Body of pancreas (tissue), 4 donors: ENCODE measurements around the gene TAPBPL. TPM values are rescaled to one million over a fixed set of nuclear protein-coding genes. Genes with fewer than 3 reads are reported as not detected.

Experiments
- ATAC-seq: fragments of 150-250 bp; one replicate; pipeline ENCODE4 v1.9.1; 2016
- DNase-seq, 4 donors: peaks; one replicate each; pipeline ENCODE4 v3.0.0-alpha.2; 2019
- H3K27ac ChIP-seq, 4 donors: fragments of 200-600 bp; sonication (generic); 1 replicate in 3 of 4; 2 replicates in 1 of 4; pipeline versions ENCODE4 v1.5.1 to v1.6.1; 2016 to 2019; ENCODE audit warnings: mild to moderate bottlenecking in 1 of 4, mixed read lengths in 1 of 4, moderate library complexity in 1 of 4
- H3K27me3 ChIP-seq, 2 donors: fragments of 200-600 bp; sonication (generic); one replicate each; pipeline ENCODE4 v1.6.0; 2016; ENCODE audit warnings: mild to moderate bottlenecking in 1 of 2
- H3K36me3 ChIP-seq, 2 donors: fragments of 200-600 bp; sonication (generic); replicated peaks in 1 of 2; 2 replicates each; pipeline ENCODE4 v1.5.1; 2016; ENCODE audit warnings: low read depth in 2 of 2; ENCODE audit not compliant: insufficient read depth in 1 of 2
- H3K4me1 ChIP-seq: fragments of 200-600 bp; sonication (generic); one replicate; pipeline ENCODE4 v1.6.0; 2016
- H3K4me3 ChIP-seq, 2 donors: fragments of 200-600 bp; sonication (generic); 1 replicate in 1 of 2; 2 replicates in 1 of 2; pipeline ENCODE4 v1.5.1; 2016 to 2019
- H3K9me3 ChIP-seq, 3 donors: fragments of 200-600 bp; sonication (generic); 1 replicate in 2 of 3; 2 replicates in 1 of 3; pipeline ENCODE4 v1.5.1; 2016
- CTCF ChIP-seq, 7 experiments: fragments of 450-650 bp in 4 of 7; fragments of 200-600 bp in 3 of 7; sonication (generic) in 3 of 7; IDR thresholded peaks; one replicate each; pipeline ENCODE4 v1.5.1; 2016 to 2019; ENCODE audit warnings: antibody characterized with exemption in 7 of 7
- POLR2A ChIP-seq, 3 donors: fragments of 450-650 bp; IDR thresholded peaks; one replicate each; pipeline ENCODE4 v1.6.1; 2016; ENCODE audit warnings: antibody characterized with exemption in 3 of 3, mild to moderate bottlenecking in 2 of 3
- WGBS, 2 donors: methylation state at CpG; one replicate each; pipeline ENCODE4 v1.1.5; 2017; 5-methylcytosine and 5-hydroxymethylcytosine counted together
- intact Hi-C: fragments of 100-400 bp; cut with DNase I; formaldehyde crosslinking; loops from one replicate; pipeline ENCODE4 v1.15.1; 2023
- total RNA-seq, 2 donors: library from RNA; depleted of rRNA; stranded (reverse); fragments of >200 nt; gene quantifications; one replicate each; pipeline ENCODE4 v1.1.0, GENCODE V29; 2016

TAPBPL gene
- total RNA-seq, 2 donors from 2014 or later = 14.5 to 36.3 TPM

DNA sequence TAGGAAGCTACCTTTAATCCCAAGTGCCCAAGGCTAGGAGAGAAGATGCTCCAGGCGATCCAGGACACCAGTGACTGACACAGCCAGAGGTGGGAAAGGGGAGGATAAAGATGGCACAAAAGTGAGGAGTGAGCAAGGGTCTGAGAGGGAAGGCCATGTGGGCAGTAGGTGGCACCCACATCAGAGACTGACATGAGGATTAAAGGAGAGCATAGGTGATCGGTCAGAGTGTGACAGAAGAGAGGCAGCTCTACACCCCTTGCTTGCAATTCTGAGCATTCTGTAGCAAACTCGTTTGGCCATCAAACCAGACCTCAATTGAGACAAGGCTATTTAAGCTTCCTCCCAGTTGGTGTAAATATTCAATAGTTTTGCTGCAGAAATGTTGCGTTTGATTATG is 7.8 kb upstream of the TAPBPL start:
- intact Hi-C loops = no loop called here

DNA sequence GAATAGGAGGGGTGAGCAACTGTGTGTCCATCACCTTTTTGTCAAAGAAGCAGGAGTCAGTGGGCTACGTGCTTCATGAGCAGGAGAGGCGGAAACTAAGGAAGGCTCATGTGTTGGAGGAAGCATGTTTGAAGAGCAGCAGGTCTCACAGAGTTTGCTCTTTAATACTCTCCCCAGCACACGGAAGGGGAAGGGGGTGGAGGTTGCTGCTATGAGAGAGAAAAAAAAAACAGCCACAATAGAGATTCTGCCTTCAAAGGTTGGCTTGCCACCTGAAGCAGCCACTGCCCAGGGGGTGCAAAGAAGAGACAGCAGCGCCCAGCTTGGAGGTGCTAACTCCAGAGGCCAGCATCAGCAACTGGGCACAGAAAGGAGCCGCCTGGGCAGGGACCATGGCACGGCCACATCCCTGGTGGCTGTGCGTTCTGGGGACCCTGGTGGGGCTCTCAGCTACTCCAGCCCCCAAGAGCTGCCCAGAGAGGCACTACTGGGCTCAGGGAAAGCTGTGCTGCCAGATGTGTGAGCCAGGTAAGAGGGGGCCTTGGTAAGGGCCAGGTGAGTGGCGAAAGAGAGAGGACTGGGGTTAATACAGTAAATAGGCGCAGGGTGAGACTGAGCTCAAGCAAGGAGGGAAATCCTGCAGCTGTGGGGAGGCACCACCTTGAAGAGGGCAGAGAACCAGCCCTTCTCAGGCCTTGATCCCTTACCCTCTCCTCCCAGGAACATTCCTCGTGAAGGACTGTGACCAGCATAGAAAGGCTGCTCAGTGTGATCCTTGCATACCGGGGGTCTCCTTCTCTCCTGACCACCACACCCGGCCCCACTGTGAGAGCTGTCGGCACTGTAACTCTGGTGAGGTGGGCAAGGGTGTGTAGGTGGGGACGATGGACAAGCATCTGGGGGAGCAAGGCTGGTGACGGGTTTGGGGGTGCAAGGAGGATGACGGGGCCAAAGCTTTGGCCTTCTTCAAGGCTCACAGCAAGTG is 6.8 kb upstream of the TAPBPL start, which contains the start of gene CD27:
Gene CD27, plus strand, starts transcription at position 252 of the 985 bp plus-strand sequence. Its CDS starts 141 bp downstream, at position 393.
- H3K4me3 ChIP-seq = no peak within 1 kb of the TSS
- no peaks in the 10 kb centered on the region for H3K27me3 ChIP-seq
- H3K36me3 ChIP-seq = no peaks in the 10 kb centered on the region
- H3K9me3 ChIP-seq = no peaks in the 10 kb centered on the region
- H3K4me1 ChIP-seq = peaks cover 1% of the 10 kb centered on the region
- 82 to 85% methylated on average over 16 of the region's 16 CpGs for WGBS, 2 donors
- DNase-seq (no peak), ATAC-seq (no peak)
- no peak for TF ChIP-seq CTCF (IDR thresholded peaks at IDR 0.05)
- TF ChIP-seq POLR2A (IDR thresholded peaks at IDR 0.05) = no peak
- H3K27ac ChIP-seq = no peak within 1 kb of the TSS
- intact Hi-C loops = no loop called here

More for the DNA sequence above, 7.8 kb upstream of the TAPBPL start:
- WGBS, 2 donors = 74% methylated on average over 4 of the region's 4 CpGs
- no peak for DNase-seq
- ATAC-seq = no peak
- TF ChIP-seq POLR2A (IDR thresholded peaks at IDR 0.05) = no peak
- TF ChIP-seq CTCF (IDR thresholded peaks at IDR 0.05) = no peak
- Histone ChIP-seq H3K4me3 (no peak overlapping the region), H3K36me3 (no peaks in the 10 kb centered on the region), H3K9me3 (no peaks in the 10 kb centered on the region), H3K27ac (no peak overlapping the region), H3K4me1 (no peaks in the 10 kb centered on the region), H3K27me3 (no peaks in the 10 kb centered on the region)

DNA sequence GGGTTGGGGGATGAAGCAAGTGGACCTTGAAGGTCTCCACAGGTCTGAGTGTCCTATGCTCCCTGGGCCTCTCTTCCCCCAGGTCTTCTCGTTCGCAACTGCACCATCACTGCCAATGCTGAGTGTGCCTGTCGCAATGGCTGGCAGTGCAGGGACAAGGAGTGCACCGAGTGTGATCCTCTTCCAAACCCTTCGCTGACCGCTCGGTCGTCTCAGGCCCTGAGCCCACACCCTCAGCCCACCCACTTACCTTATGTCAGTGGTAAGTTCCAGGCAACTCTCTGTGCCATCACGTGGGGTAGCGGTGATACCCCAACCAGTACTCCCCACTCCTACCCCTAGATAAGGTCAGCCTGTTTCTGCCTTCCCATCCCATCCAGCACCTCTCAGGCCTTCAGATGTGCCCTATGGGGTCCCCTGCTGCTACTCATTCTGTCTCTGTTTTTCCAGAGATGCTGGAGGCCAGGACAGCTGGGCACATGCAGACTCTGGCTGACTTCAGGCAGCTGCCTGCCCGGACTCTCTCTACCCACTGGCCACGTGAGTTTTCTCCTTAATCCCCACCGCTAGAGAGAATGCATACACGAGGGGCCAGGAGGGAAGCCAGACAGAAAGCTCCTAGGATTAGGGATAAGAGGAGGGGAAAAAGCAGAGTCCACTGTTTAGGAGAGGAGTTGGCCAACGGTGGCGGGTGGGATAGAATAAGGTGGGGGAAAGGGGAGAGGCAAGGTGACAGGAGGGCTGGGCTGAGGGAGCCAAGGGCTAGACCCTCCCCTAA is 1.6 kb upstream of the TAPBPL start:
- Histone ChIP-seq H3K9me3 (no peaks in the 10 kb centered on the region), H3K27ac (peak overlapping the region in 1 of 4 donors; percentile 96), H3K4me1 (peaks cover 28% of the 10 kb centered on the region), H3K4me3 (no peak overlapping the region), H3K27me3 (no peaks in the 10 kb centered on the region), H3K36me3 (peaks cover 0 to 3% of the 10 kb centered on the region in 2 donors)
- TF ChIP-seq CTCF (IDR thresholded peaks at IDR 0.05) (no peak), POLR2A (IDR thresholded peaks at IDR 0.05) (no peak)
- WGBS, 2 donors = 79 to 80% methylated on average over 16 of the region's 16 CpGs
- intact Hi-C loops = no loop called here
- DNase-seq (no peak), ATAC-seq (no peak)

GRCh38 chr12:6450869-6451347 is 934 bp upstream of the TAPBPL start:
- TF ChIP-seq CTCF (IDR thresholded peaks at IDR 0.05) (no peak), POLR2A (IDR thresholded peaks at IDR 0.05) (no peak)
- Histone ChIP-seq H3K4me3 (peak overlapping the region; percentile 24 to 49), H3K27ac (peak overlapping the region; percentile 92 to 96 (median 94)), H3K27me3 (no peaks in the 10 kb centered on the region), H3K4me1 (peaks cover 28% of the 10 kb centered on the region), H3K9me3 (no peaks in the 10 kb centered on the region), H3K36me3 (peaks cover 0 to 3% of the 10 kb centered on the region in 2 donors)
- 23 to 24% methylated on average over 11 of the region's 11 CpGs for WGBS, 2 donors
- no peak for ATAC-seq
- peak in 2 of 4 donors; percentile 24 to 28 for DNase-seq
- intact Hi-C loops = no loop called here
